ENCODE results near the gene SPACA9. TPM values are rescaled to one million over a fixed set of nuclear protein-coding genes. Genes with fewer than 3 reads are reported as not detected.

SPACA9 gene
- total RNA-seq, 1 experiment from 2014 or later: 2.1 TPM

DNA sequence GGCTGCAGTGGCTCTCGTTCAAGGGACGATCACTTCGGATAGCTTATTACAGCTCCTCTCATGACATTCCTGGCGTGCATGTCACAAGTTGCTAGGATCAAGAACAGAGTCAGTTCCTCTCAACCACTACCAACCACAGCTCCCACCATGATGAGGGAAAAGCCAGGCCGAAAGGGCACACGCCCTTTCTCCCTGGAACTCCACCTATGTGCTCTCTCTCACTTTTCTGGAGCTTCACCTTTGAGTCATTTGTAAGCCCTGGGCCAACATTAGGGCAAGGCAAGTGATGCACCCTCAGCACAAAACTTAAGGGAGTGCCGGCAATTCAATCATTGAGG, 1.6 kb downstream of the SPACA9 start:
- no peak for TF ChIP-seq EZH2 (IDR thresholded peaks at IDR 0.05; ENCODE audit: borderline replicate concordance, low read depth, low read length, poor library complexity, severe bottlenecking)
- TF ChIP-seq, protein P1, sequence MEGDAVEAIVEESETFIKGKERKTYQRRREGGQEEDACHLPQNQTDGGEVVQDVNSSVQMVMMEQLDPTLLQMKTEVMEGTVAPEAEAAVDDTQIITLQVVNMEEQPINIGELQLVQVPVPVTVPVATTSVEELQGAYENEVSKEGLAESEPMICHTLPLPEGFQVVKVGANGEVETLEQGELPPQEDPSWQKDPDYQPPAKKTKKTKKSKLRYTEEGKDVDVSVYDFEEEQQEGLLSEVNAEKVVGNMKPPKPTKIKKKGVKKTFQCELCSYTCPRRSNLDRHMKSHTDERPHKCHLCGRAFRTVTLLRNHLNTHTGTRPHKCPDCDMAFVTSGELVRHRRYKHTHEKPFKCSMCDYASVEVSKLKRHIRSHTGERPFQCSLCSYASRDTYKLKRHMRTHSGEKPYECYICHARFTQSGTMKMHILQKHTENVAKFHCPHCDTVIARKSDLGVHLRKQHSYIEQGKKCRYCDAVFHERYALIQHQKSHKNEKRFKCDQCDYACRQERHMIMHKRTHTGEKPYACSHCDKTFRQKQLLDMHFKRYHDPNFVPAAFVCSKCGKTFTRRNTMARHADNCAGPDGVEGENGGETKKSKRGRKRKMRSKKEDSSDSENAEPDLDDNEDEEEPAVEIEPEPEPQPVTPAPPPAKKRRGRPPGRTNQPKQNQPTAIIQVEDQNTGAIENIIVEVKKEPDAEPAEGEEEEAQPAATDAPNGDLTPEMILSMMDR (conservative IDR thresholded peaks at IDR 0.05; ENCODE audit: low read depth, low read length): no peak
- intact Hi-C loops (cut with micrococcal nuclease; ENCODE audit: unreplicated experiment): no loop called here
- ChIA-PET POLR2A (ENCODE audit: low non-redundant PET) (no interaction called here), CTCF (no interaction called here)
- H3K27ac ChIP-seq (ENCODE audit: low read depth, low read length, poor library complexity, severe bottlenecking): no peak overlapping the region
- no peak overlapping the region for H3K4me3 ChIP-seq (ENCODE audit: low read depth, low read length, poor library complexity, severe bottlenecking)
- H3K4me1 ChIP-seq (ENCODE audit: insufficient read depth, low read length, poor library complexity, severe bottlenecking): no peaks in the 10 kb centered on the region
- DNase-seq (ENCODE audit: low spot score): no peak
- no TSS peak for BruUV-seq (replicated peaks)
- H3K9me3 ChIP-seq (ENCODE audit: low read depth, low read length, poor library complexity, severe bottlenecking): no peaks in the 10 kb centered on the region
- H3K36me3 ChIP-seq (ENCODE audit: insufficient read depth, low read length, poor library complexity, severe bottlenecking): no peaks in the 10 kb centered on the region
- no peaks in the 10 kb centered on the region for H3K27me3 ChIP-seq (replicated peaks; ENCODE audit: insufficient read depth, low read depth, low read length, poor library complexity)

DNA sequence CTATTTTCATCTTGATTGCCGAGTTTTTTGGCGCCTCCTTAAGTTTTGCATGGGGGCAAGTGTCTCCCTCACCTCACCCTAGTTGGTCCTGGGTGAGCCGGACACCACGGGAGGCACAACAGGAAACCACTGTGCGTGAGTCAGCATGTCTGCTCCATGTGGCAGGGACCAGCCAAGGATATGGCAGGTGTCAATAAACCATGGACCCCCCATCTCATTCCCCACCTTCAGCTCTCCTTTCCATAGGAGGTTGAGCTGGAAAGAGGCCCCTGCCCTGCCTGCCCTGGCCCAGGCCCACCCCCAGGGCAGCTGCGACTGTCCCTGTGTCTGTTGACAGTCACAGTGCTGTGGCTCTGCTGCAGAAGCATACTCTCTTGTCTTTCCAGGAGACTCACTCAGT, 3.1 kb downstream of the SPACA9 start:
- BruUV-seq (replicated peaks): no TSS peak
- no peak for DNase-seq (ENCODE audit: low spot score)
- no peaks in the 10 kb centered on the region for H3K27me3 ChIP-seq (replicated peaks; ENCODE audit: insufficient read depth, low read depth, low read length, poor library complexity)
- no peaks in the 10 kb centered on the region for H3K4me1 ChIP-seq (ENCODE audit: insufficient read depth, low read length, poor library complexity, severe bottlenecking)
- ChIA-PET CTCF (no interaction called here), POLR2A (ENCODE audit: low non-redundant PET) (no interaction called here)
- TF ChIP-seq, protein P1 (conservative IDR thresholded peaks at IDR 0.05; ENCODE audit: low read depth, low read length): no peak
- TF ChIP-seq EZH2 (IDR thresholded peaks at IDR 0.05; ENCODE audit: borderline replicate concordance, low read depth, low read length, poor library complexity, severe bottlenecking): no peak
- H3K36me3 ChIP-seq (ENCODE audit: insufficient read depth, low read length, poor library complexity, severe bottlenecking): no peaks in the 10 kb centered on the region
- H3K27ac ChIP-seq (ENCODE audit: low read depth, low read length, poor library complexity, severe bottlenecking): no peak overlapping the region
- no peak overlapping the region for H3K4me3 ChIP-seq (ENCODE audit: low read depth, low read length, poor library complexity, severe bottlenecking)
- intact Hi-C loops (cut with micrococcal nuclease; ENCODE audit: unreplicated experiment): no loop called here
- H3K9me3 ChIP-seq (ENCODE audit: low read depth, low read length, poor library complexity, severe bottlenecking): no peaks in the 10 kb centered on the region

DNA sequence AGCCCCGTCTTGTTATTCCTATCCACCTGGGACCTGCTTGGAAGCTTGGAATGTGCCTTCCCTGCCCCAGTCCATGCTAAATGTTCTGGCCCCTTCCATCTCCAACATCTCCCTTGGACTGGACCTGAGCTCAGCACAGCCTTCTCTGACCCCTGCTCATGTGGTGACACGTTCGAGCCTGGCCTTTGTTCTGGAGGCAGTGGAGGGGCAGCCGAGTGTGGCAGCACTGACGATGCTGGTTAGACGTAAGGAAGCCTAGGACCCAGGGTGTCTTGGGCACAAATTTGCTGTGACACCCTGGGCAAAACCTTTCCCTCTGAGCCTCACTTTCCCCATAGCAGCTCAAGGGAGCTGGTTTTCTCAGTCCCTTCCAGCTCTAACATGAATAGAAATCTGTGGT, 3.9 kb downstream of the SPACA9 start:
- no peak for DNase-seq (ENCODE audit: low spot score)
- CTCF ChIA-PET: no interaction called here

More for the DNA sequence above, 3.9 kb downstream of the SPACA9 start:
- H3K4me3 ChIP-seq (ENCODE audit: low read depth, low read length, poor library complexity, severe bottlenecking): no peak overlapping the region
- BruUV-seq (replicated peaks): no TSS peak
- H3K9me3 ChIP-seq (ENCODE audit: low read depth, low read length, poor library complexity, severe bottlenecking): no peaks in the 10 kb centered on the region
- intact Hi-C loops (cut with micrococcal nuclease; ENCODE audit: unreplicated experiment): no loop called here
- H3K27ac ChIP-seq (ENCODE audit: low read depth, low read length, poor library complexity, severe bottlenecking): no peak overlapping the region
- H3K4me1 ChIP-seq (ENCODE audit: insufficient read depth, low read length, poor library complexity, severe bottlenecking): no peaks in the 10 kb centered on the region
- TF ChIP-seq EZH2 (IDR thresholded peaks at IDR 0.05; ENCODE audit: borderline replicate concordance, low read depth, low read length, poor library complexity, severe bottlenecking): no peak
- TF ChIP-seq, protein P1 (conservative IDR thresholded peaks at IDR 0.05; ENCODE audit: low read depth, low read length): no peak
- H3K36me3 ChIP-seq (ENCODE audit: insufficient read depth, low read length, poor library complexity, severe bottlenecking): no peaks in the 10 kb centered on the region
- POLR2A ChIA-PET (ENCODE audit: low non-redundant PET): no interaction called here
- no peaks in the 10 kb centered on the region for H3K27me3 ChIP-seq (replicated peaks; ENCODE audit: insufficient read depth, low read depth, low read length, poor library complexity)

Data from A673 (cell line).